Liver (tissue), 2 donors: ENCODE results near the gene SORBS2.

Experiments used
- YY1 ChIP-seq: IDR thresholded peaks from 2 replicates; pipeline ENCODE4 v1.6.1; 2016; ENCODE audit warnings: antibody characterized with exemption, mild to moderate bottlenecking
- TF ChIP-seq, protein P1 (sequence below): fragments of 150-350 bp; IDR thresholded peaks from 2 replicates; pipeline ENCODE4 v1.5.1; 2017; ENCODE audit warnings: improper control_type of control experiment, low read depth, low read length; ENCODE audit not compliant: missing input control
- donor health status: healthy.

DNA sequence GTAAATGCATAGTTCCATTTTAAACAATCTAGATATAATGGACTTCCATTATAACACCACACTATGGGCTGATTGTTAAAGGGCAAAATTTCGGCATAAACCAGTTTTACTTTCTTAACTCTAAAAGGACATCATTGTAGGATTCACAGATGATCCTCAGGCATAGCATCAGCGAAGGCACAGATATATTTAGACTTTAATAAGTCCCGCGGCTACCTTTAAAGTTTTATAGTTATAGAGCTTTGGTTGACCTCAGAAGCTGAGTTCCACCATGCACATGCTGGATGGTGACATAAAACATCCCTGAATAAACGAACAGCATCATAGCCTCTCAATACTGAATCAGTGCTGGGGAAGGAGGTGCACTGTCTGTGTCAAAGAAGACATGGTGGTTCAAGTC, 151.7 kb downstream of the SORBS2 start:
- TF ChIP-seq, protein P1, sequence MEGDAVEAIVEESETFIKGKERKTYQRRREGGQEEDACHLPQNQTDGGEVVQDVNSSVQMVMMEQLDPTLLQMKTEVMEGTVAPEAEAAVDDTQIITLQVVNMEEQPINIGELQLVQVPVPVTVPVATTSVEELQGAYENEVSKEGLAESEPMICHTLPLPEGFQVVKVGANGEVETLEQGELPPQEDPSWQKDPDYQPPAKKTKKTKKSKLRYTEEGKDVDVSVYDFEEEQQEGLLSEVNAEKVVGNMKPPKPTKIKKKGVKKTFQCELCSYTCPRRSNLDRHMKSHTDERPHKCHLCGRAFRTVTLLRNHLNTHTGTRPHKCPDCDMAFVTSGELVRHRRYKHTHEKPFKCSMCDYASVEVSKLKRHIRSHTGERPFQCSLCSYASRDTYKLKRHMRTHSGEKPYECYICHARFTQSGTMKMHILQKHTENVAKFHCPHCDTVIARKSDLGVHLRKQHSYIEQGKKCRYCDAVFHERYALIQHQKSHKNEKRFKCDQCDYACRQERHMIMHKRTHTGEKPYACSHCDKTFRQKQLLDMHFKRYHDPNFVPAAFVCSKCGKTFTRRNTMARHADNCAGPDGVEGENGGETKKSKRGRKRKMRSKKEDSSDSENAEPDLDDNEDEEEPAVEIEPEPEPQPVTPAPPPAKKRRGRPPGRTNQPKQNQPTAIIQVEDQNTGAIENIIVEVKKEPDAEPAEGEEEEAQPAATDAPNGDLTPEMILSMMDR = no peak
- TF ChIP-seq YY1 = no peak
